Tibial nerve (tissue), 3 donors: Measurements from ENCODE around the gene SLCO3A1.

Experiments used
- CTCF ChIP-seq, 5 experiments: fragments of 200-600 bp in 3 of 5; fragments of 450-650 bp in 2 of 5; sonication (generic) in 3 of 5; IDR thresholded peaks; one replicate each; pipeline ENCODE4 v1.5.1; 2016 to 2019; ENCODE audit warnings: antibody characterized with exemption in 5 of 5, mild to moderate bottlenecking in 3 of 5, moderate library complexity in 2 of 5
- POLR2A ChIP-seq, 2 donors: fragments of 450-650 bp; IDR thresholded peaks; one replicate each; pipeline ENCODE4 v1.6.1; 2017; ENCODE audit warnings: antibody characterized with exemption in 2 of 2, mild to moderate bottlenecking in 2 of 2, moderate library complexity in 2 of 2

GRCh38 chr15:92083190-92083589 lies 229.7 kb downstream of the SLCO3A1 start:
- no peak for TF ChIP-seq CTCF (IDR thresholded peaks at IDR 0.05)
- no peak for TF ChIP-seq POLR2A (IDR thresholded peaks at IDR 0.05)
